ENCODE data around the gene ZBTB20.

GRCh38 chr3:114721864-114722263 lies 425.2 kb downstream of the ZBTB20 start:
- TF ChIP-seq, protein P1, sequence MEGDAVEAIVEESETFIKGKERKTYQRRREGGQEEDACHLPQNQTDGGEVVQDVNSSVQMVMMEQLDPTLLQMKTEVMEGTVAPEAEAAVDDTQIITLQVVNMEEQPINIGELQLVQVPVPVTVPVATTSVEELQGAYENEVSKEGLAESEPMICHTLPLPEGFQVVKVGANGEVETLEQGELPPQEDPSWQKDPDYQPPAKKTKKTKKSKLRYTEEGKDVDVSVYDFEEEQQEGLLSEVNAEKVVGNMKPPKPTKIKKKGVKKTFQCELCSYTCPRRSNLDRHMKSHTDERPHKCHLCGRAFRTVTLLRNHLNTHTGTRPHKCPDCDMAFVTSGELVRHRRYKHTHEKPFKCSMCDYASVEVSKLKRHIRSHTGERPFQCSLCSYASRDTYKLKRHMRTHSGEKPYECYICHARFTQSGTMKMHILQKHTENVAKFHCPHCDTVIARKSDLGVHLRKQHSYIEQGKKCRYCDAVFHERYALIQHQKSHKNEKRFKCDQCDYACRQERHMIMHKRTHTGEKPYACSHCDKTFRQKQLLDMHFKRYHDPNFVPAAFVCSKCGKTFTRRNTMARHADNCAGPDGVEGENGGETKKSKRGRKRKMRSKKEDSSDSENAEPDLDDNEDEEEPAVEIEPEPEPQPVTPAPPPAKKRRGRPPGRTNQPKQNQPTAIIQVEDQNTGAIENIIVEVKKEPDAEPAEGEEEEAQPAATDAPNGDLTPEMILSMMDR (IDR thresholded peaks at IDR 0.05; ENCODE audit: insufficient read depth, low read length) = no peak
- no peak for TF ChIP-seq REST (IDR thresholded peaks at IDR 0.05; ENCODE audit: insufficient replicate concordance, low read depth)
